GM12878 (cell line): ENCODE data around the gene GRIA2.

ENCODE experiments used
- CBFB ChIP-seq: IDR thresholded peaks from 2 replicates; pipeline ENCODE4 v1.6.1; 2016; ENCODE audit warnings: antibody characterized with exemption, low read depth
- CBX5 ChIP-seq: sonication (generic); IDR thresholded peaks from 2 replicates; pipeline ENCODE4 v1.6.1; 2016; ENCODE audit warnings: low read depth, moderate library complexity, mild to moderate bottlenecking, inconsistent platforms
- CTCF ChIP-seq, 3 experiments: IDR thresholded peaks in 2 of 3; conservative IDR thresholded peaks in 1 of 3; 2 replicates each; pipeline ENCODE4 v1.5.1; 2011; ENCODE audit warnings: low read depth in 3 of 3, low read length in 3 of 3, mild to moderate bottlenecking in 3 of 3, control low read depth in 2 of 3, moderate library complexity in 2 of 3, inconsistent platforms in 1 of 3, mixed read lengths in 1 of 3; ENCODE audit not compliant: control insufficient read depth in 2 of 3, insufficient read depth in 1 of 3; ENCODE audit errors: extremely low read depth in 1 of 3
- E2F4 ChIP-seq: IDR thresholded peaks from 2 replicates; pipeline ENCODE4 v1.6.1; 2012; ENCODE audit warnings: low read depth, low read length, improper control_type of control experiment
- EP300 ChIP-seq, 2 experiments: fragments of 150-350 bp in 1 of 2; IDR thresholded peaks; 2 replicates each; pipeline ENCODE4 v1.6.1; 2011 to 2012; ENCODE audit warnings: low read depth in 2 of 2, low read length in 2 of 2, borderline replicate concordance in 1 of 2, improper control_type of control experiment in 1 of 2, inconsistent platforms in 1 of 2; ENCODE audit not compliant: control insufficient read depth in 1 of 2
- SMAD1 ChIP-seq: fragments of 450-650 bp; IDR thresholded peaks from 2 replicates; pipeline ENCODE4 v1.6.1; 2018; ENCODE audit warnings: mild to moderate bottlenecking, low read depth; ENCODE audit not compliant: partially characterized antibody
- SUZ12 ChIP-seq: fragments of 200-600 bp; sonication (generic); IDR thresholded peaks from one replicate; pipeline ENCODE4 v1.6.1; 2018; ENCODE audit warnings: antibody characterized with exemption, mild to moderate bottlenecking; ENCODE audit not compliant: unreplicated experiment
- ZSCAN29 ChIP-seq: fragments of 450-650 bp; IDR thresholded peaks from 2 replicates; pipeline ENCODE4 v1.6.1; 2017; ENCODE audit warnings: mild to moderate bottlenecking, moderate library complexity

GRCh38 chr4:157223456-157223855, 2.9 kb downstream of the GRIA2 start:
- TF ChIP-seq CTCF (IDR thresholded peaks at IDR 0.05 in 2 of 3, conservative IDR thresholded peaks at IDR 0.05 in 1 of 3; ENCODE audit: control insufficient read depth in 2 of 3, extremely low read depth in 1 of 3, insufficient read depth in 1 of 3, low read depth in 3 of 3, low read length in 3 of 3) (no peak), ZSCAN29 (no peak), SUZ12 (no peak), E2F4 (no peak), CBFB (no peak), CBX5 (no peak), SMAD1 (no peak), EP300 (IDR thresholded peaks at IDR 0.05; ENCODE audit: borderline replicate concordance in 1 of 2, control insufficient read depth in 1 of 2, low read depth in 2 of 2, low read length in 2 of 2) (no peak)
